Testis (tissue), 2 donors: ENCODE measurements around the gene CHD2.

Experiments used
- CTCF ChIP-seq, 3 experiments: fragments of 450-650 bp in 2 of 3; fragments of 200-600 bp in 1 of 3; sonication (generic) in 1 of 3; IDR thresholded peaks; one replicate each; pipeline ENCODE4 v1.5.1; 2016 to 2019; ENCODE audit warnings: antibody characterized with exemption in 3 of 3, mild to moderate bottlenecking in 2 of 3, moderate library complexity in 1 of 3
- POLR2A ChIP-seq: fragments of 450-650 bp; IDR thresholded peaks from one replicate; pipeline ENCODE4 v1.6.1; 2017; ENCODE audit warnings: antibody characterized with exemption, mild to moderate bottlenecking, moderate library complexity

GRCh38 chr15:92992720-92993119 is 92.6 kb downstream of the CHD2 start:
- TF ChIP-seq CTCF (IDR thresholded peaks at IDR 0.05) (no peak), POLR2A (no peak)
